Common myeloid progenitor, CD34-positive (primary cell): ENCODE data around the gene RPS6KL1.

ENCODE experiments used
- CTCF ChIA-PET: fragments of 350-600 bp; sonication (Branson Sonifier 250); formaldehyde crosslinking; loops from one replicate; lab custom pipeline; 2021; ENCODE audit warnings: antibody characterized with exemption; lab: Charles Lee
- POLR2A ChIA-PET: fragments of 350-600 bp; sonication (Branson Sonifier 250); formaldehyde crosslinking; loops from one replicate; lab custom pipeline; 2021; ENCODE audit warnings: antibody characterized with exemption; lab: Charles Lee
- DNase-seq, 3 donors: peaks; one replicate each; pipeline versions ENCODE4 v3.0.0 to v3.0.0-alpha.2; 2013
- H3K27ac ChIP-seq, 2 experiments: 1 replicate in 1 of 2; 2 replicates in 1 of 2; pipeline ENCODE4 v1.7.0; 2013; ENCODE audit warnings: inconsistent platforms in 2 of 2, low read length in 2 of 2, mild to moderate bottlenecking in 2 of 2, low read depth in 1 of 2, moderate library complexity in 1 of 2; ENCODE audit not compliant: severe bottlenecking in 2 of 2, insufficient read depth in 1 of 2, poor library complexity in 1 of 2
- H3K27me3 ChIP-seq, 5 experiments: replicated peaks in 2 of 5; 1 replicate in 3 of 5; 2 replicates in 2 of 5; pipeline versions ENCODE4 v1.6.1 to v1.7.0; 2013; ENCODE audit warnings: low read length in 4 of 5, mild to moderate bottlenecking in 2 of 5, moderate library complexity in 2 of 5, inconsistent platforms in 1 of 5; ENCODE audit not compliant: insufficient read depth in 5 of 5, control insufficient read depth in 4 of 5
- H3K36me3 ChIP-seq, 4 experiments: 1 replicate in 2 of 4; 2 replicates in 2 of 4; pipeline versions ENCODE4 v1.6.1 to v1.7.0; 2013; ENCODE audit warnings: low read length in 3 of 4, control low read depth in 1 of 4, mild to moderate bottlenecking in 1 of 4; ENCODE audit not compliant: control insufficient read depth in 4 of 4, insufficient read depth in 4 of 4
- H3K4me1 ChIP-seq, 4 experiments: 1 replicate in 3 of 4; 2 replicates in 1 of 4; pipeline versions ENCODE4 v1.6.1 to v1.7.1; 2013; ENCODE audit warnings: low read length in 3 of 4, mild to moderate bottlenecking in 3 of 4, control low read depth in 1 of 4, inconsistent platforms in 1 of 4, moderate library complexity in 1 of 4; ENCODE audit not compliant: control insufficient read depth in 4 of 4, insufficient read depth in 4 of 4; ENCODE audit errors: control extremely low read depth in 1 of 4
- H3K4me3 ChIP-seq, 7 experiments: 1 replicate in 4 of 7; 2 replicates in 3 of 7; pipeline versions ENCODE4 v1.5.1 to v1.7.0; 2013; ENCODE audit warnings: mild to moderate bottlenecking in 7 of 7, low read length in 6 of 7, moderate library complexity in 6 of 7, inconsistent platforms in 2 of 7, low read depth in 2 of 7, control low read depth in 1 of 7; ENCODE audit not compliant: insufficient read depth in 4 of 7, control insufficient read depth in 1 of 7; ENCODE audit errors: extremely low read depth in 1 of 7
- H3K9me3 ChIP-seq, 5 experiments: 1 replicate in 4 of 5; 2 replicates in 1 of 5; pipeline versions ENCODE4 v1.6.1 to v1.7.1; 2013; ENCODE audit warnings: low read length in 4 of 5, mild to moderate bottlenecking in 2 of 5, inconsistent platforms in 1 of 5, low read depth in 1 of 5, moderate library complexity in 1 of 5; ENCODE audit not compliant: control insufficient read depth in 4 of 5, insufficient read depth in 2 of 5; ENCODE audit errors: control extremely low read depth in 1 of 5
- WGBS: methylation state at CpG from one replicate; pipeline ENCODE4 v1.1.5; 2013; ENCODE audit not compliant: insufficient coverage; 5-methylcytosine and 5-hydroxymethylcytosine counted together

Gene RPS6KL1

DNA sequence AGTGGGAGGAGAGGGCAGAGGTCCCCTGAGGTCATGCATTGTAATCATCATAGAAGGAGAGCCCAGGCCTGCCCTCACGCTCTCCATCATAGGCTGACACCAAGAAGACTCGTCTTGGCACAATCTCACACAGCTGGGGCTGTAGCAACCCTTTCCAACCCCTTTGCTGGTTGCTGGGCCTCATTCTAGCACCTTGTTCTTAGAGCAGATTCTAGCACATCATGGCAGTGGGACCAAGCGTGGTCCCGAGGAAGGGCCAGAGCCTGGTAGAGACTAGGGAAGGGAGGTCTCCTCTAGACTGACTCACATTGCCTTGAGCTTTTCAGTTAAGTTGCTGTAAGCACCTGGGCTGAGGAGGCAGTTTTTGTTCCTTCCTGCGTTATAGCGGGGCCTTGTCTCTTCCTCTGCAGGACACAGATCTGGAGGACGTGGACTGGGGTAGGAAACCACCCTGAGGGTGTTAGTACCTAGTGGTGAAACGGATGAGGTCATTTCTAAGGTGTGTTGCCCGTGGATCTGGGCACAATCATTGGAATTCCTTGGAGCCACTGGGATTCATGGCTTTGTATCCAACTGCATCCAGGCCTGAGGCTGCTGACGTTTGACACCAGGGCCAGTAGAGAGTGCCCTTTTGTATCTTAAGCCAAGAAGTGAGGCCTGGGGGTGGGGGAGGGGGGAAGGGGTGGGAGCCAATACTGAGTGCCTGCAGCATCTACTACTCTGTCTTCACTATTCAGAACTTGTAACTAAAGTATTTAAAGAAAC lies 19.9 kb downstream of the RPS6KL1 start:
- ChIA-PET POLR2A (no interaction called here), CTCF (interaction anchor here (1.4 to 16.7 kb wide), 4 partner anchors 10 to 44 kb away, joined by 3 to 281 read pairs (median 7); partner anchors contain the start of gene DLST)
- 91% methylated on average over 6 of the region's 10 CpGs for WGBS
- H3K27ac ChIP-seq = no peak overlapping the region
- H3K9me3 ChIP-seq = no peaks in the 10 kb centered on the region
- peaks cover 23 to 72% (median 51%) of the 10 kb centered on the region in 4 experiments for H3K36me3 ChIP-seq
- no peak for DNase-seq
- H3K4me1 ChIP-seq = peaks cover 0 to 23% (median 17%) of the 10 kb centered on the region in 4 experiments
- no peaks in the 10 kb centered on the region for H3K27me3 ChIP-seq
- no peak overlapping the region for H3K4me3 ChIP-seq

DNA sequence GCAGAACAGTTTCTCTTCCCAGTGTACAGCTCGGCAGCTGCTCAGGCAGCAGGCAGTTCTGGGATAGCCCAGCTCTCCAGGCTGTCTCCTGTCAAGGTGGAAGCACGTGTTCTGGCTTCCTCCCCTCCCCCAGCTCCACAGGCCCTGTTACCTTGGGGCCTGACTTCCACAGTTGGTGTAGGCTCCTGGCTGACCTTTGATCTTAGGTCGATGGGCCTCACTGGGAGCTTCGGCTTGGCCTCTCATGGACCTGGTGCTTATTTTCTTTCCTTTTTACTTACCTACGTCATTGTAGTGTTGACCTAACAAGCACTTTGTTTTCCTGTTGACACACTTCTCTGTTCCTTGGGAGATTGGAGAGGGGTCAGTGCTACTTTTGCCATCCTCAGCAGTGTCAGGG lies 24.4 kb downstream of the RPS6KL1 start:
- ChIA-PET CTCF (interaction anchor here (0.8 to 16.7 kb wide), 8 partner anchors 10 to 190 kb away, joined by 3 to 281 read pairs (median 3); partner anchors contain the start of genes PROX2 and RPS6KL1), POLR2A (no interaction called here)
- Histone ChIP-seq H3K4me3 (no peak overlapping the region), H3K9me3 (no peaks in the 10 kb centered on the region), H3K36me3 (peaks cover 34 to 94% (median 78%) of the 10 kb centered on the region in 4 experiments), H3K27ac (no peak overlapping the region), H3K4me1 (peaks cover 0 to 8% (median 7%) of the 10 kb centered on the region in 4 experiments), H3K27me3 (no peaks in the 10 kb centered on the region)
- DNase-seq = no peak
- WGBS = 98% methylated on average over 4 of the region's 5 CpGs

DNA sequence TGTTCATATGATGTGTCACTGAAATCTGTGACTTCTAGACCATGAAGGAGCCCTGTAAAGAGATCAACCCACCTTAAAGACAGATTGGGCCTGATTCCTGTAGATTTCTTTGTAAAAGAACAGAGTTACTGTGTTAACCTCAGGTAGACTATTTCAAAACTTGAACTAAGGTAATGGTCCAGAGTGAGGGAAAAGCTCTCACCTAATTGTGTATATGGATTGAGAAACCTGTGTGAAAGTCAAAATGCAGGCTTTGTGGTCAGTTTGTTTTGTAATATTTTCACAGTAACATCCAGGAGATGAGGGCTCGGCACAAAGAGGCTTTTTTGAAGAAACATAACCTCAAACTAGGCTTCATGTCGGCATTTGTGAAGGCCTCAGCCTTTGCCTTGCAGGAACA lies 25.0 kb downstream of the RPS6KL1 start:
- Histone ChIP-seq H3K4me3 (no peak overlapping the region), H3K27me3 (no peaks in the 10 kb centered on the region), H3K36me3 (peaks cover 34 to 94% (median 80%) of the 10 kb centered on the region in 4 experiments), H3K4me1 (peaks cover 0 to 14% (median 13%) of the 10 kb centered on the region in 4 experiments), H3K9me3 (no peaks in the 10 kb centered on the region), H3K27ac (no peak overlapping the region)
- ChIA-PET POLR2A (no interaction called here), CTCF (interaction anchor here (0.8 to 16.7 kb wide), 8 partner anchors 9 to 190 kb away, joined by 3 to 281 read pairs (median 6); partner anchors contain the start of gene RPS6KL1)
- WGBS = 88% methylated on average over 2 of the region's 2 CpGs
- no peak for DNase-seq

DNA sequence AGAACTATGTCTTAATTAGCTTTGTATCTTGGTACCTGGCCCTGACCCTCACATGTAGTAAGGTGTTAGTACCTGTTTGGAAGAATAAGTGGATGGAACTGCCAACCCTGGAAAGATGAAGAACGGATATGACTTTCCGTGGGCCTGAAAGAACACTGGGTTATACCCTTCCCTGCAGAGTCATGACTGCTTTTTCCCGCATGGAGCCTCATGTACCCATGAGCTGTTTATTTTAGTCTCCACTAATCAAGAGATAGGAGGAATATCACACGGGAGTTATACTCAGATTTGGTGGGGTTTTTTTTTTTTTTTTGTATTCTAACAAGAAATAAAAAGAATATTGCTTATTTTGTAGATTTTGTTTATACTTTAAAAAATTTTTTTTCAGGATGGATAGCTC lies 25.4 kb downstream of the RPS6KL1 start:
- 100% methylated on average over 2 of the region's 4 CpGs for whole genome bisulfite sequencing
- CTCF ChIA-PET = interaction anchor here (0.8 to 16.7 kb wide), 8 partner anchors 9 to 191 kb away, joined by 3 to 281 read pairs (median 6); partner anchors contain the start of gene RPS6KL1
- peaks cover 0 to 18% (median 18%) of the 10 kb centered on the region in 4 experiments for H3K4me1 ChIP-seq
- no peak for DNase-seq
- no peak overlapping the region for H3K4me3 ChIP-seq
- H3K9me3 ChIP-seq = no peaks in the 10 kb centered on the region
- peaks cover 36 to 94% (median 80%) of the 10 kb centered on the region in 4 experiments for H3K36me3 ChIP-seq
- POLR2A ChIA-PET = no interaction called here
- H3K27me3 ChIP-seq = no peaks in the 10 kb centered on the region
- no peak overlapping the region for H3K27ac ChIP-seq

DNA sequence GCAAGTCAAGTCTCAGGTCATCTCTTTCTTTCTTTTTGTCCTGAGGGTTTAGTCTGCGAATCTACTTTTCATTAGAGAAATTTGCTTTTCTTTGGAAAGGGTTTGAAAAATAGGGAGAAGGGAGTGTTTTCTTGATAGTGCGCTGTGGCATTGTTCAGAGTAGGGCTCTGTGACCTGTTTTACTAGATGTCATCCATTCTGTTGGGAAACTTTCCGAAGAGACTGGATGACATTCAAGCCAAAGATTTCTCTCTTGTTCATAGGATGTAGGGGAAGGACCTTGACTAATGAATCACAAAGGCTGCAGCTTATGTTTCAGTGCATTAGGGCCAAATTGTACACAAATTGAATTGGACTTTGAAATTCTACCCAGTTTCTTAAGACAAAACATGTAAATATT lies 26.7 kb downstream of the RPS6KL1 start:
- H3K27me3 ChIP-seq = no peaks in the 10 kb centered on the region
- peaks cover 37 to 95% (median 76%) of the 10 kb centered on the region in 4 experiments for H3K36me3 ChIP-seq
- POLR2A ChIA-PET = no interaction called here
- no peaks in the 10 kb centered on the region for H3K9me3 ChIP-seq
- H3K27ac ChIP-seq = no peak overlapping the region
- H3K4me1 ChIP-seq = peaks cover 0 to 29% (median 24%) of the 10 kb centered on the region in 4 experiments
- H3K4me3 ChIP-seq = no peak overlapping the region
- CTCF ChIA-PET = interaction anchor here (1.5 to 16.7 kb wide), 4 partner anchors 12 to 38 kb away, joined by 4 to 281 read pairs (median 76); no protein-coding TSS in a partner anchor
- WGBS = 100% methylated on average over 2 of the region's 3 CpGs
- DNase-seq = no peak

DNA sequence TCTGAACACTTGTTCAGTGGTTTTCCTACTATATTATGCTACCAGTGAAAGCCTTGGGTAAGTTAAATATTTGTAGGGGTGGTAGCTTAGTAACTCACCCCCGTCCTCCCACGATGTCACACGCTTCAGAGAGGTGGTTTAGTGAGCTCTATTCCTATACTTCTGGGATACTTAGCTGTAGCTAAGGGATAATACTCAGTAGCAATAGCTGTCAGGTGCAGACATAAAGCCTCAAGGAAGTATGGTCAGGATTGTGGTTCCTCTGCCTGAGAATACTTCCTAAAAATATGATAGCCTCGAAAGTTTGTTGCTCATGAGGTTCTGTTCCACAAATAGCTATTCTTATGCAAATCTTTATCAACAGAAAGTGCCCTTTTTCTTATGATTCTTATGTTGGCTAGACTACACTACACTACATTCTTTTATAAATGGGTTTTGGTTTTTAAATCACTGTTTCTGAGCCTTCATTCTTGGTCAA lies 29.4 kb downstream of the RPS6KL1 start:
- H3K4me3 ChIP-seq = no peak overlapping the region
- peaks cover 0 to 29% (median 26%) of the 10 kb centered on the region in 4 experiments for H3K4me1 ChIP-seq
- no peaks in the 10 kb centered on the region for H3K27me3 ChIP-seq
- no peaks in the 10 kb centered on the region for H3K9me3 ChIP-seq
- peak overlapping the region in 1 of 2 experiments; percentile 16 for H3K27ac ChIP-seq
- POLR2A ChIA-PET = interaction anchor here (1.1 to 1.8 kb wide), 4 partner anchors 11 to 31 kb away, joined by 4 to 6 read pairs (median 5); no protein-coding TSS in a partner anchor
- CTCF ChIA-PET = interaction anchor here (0.5 to 16.7 kb wide), 14 partner anchors 8 to 1823 kb away, joined by 3 to 281 read pairs (median 5); partner anchors contain the start of genes DLST and PROX2
- 13% methylated on average over 3 of the region's 4 CpGs for WGBS
- H3K36me3 ChIP-seq = peaks cover 32 to 91% (median 66%) of the 10 kb centered on the region in 4 experiments
- peak in 2 of 3 donors; percentile 62 to 64 for DNase-seq
